KMS-11 (cell line): ENCODE data around the gene NEURL1.

Experiments used
- H2AFZ ChIP-seq: fragments of 200-600 bp; sonication (generic); 2 replicates; pipeline ENCODE4 v1.6.1; 2016; ENCODE audit warnings: antibody characterized with exemption, mixed run types, low read depth
- H3K27ac ChIP-seq: fragments of 200-600 bp; sonication (generic); 2 replicates; pipeline ENCODE4 v1.6.1; 2016; ENCODE audit warnings: mild to moderate bottlenecking, mixed run types
- H3K27me3 ChIP-seq: fragments of 200-600 bp; sonication (generic); 2 replicates; pipeline ENCODE4 v1.6.1; 2017; ENCODE audit warnings: mild to moderate bottlenecking, low read depth, mixed run types, moderate library complexity; ENCODE audit not compliant: insufficient read depth
- H3K36me3 ChIP-seq: fragments of 200-600 bp; sonication (generic); 2 replicates; pipeline ENCODE4 v1.6.1; 2017; ENCODE audit warnings: mild to moderate bottlenecking, mixed run types; ENCODE audit not compliant: insufficient read depth
- H3K4me1 ChIP-seq: fragments of 200-600 bp; sonication (generic); 2 replicates; pipeline ENCODE4 v1.6.1; 2016; ENCODE audit warnings: mild to moderate bottlenecking, low read depth, mixed run types; ENCODE audit not compliant: poor library complexity, severe bottlenecking
- H3K4me2 ChIP-seq: fragments of 200-600 bp; sonication (generic); 2 replicates; pipeline ENCODE4 v1.7.0; 2016; ENCODE audit warnings: mild to moderate bottlenecking, mixed run types
- H3K4me3 ChIP-seq: fragments of 200-600 bp; sonication (generic); IDR thresholded peaks from 2 replicates; pipeline ENCODE4 v1.6.1; 2017; ENCODE audit warnings: low read depth, low read length, mixed read lengths; ENCODE audit not compliant: insufficient read depth
- H3K79me2 ChIP-seq: fragments of 200-600 bp; sonication (generic); 2 replicates; pipeline ENCODE4 v1.6.1; 2016; ENCODE audit warnings: low read depth, mixed run types; ENCODE audit not compliant: insufficient read depth
- H3K9ac ChIP-seq: fragments of 200-600 bp; sonication (generic); 2 replicates; pipeline ENCODE4 v1.6.1; 2016; ENCODE audit warnings: mild to moderate bottlenecking, mixed run types
- H4K20me1 ChIP-seq: fragments of 200-600 bp; sonication (generic); 2 replicates; pipeline ENCODE4 v1.6.1; 2016; ENCODE audit warnings: mild to moderate bottlenecking, mixed run types; ENCODE audit not compliant: insufficient read depth
- CTCF ChIP-seq: fragments of 200-600 bp; sonication (generic); conservative IDR thresholded peaks from 2 replicates; pipeline ENCODE4 v1.6.1; 2017; ENCODE audit warnings: low read depth, mild to moderate bottlenecking, antibody characterized with exemption, low read length, moderate library complexity, mixed read lengths

Gene NEURL1

GRCh38 chr10:103621783-103622125, 128.2 kb downstream of the NEURL1 start:
- H2AFZ ChIP-seq = no peak overlapping the region
- H3K4me2 ChIP-seq = no peak overlapping the region
- no peaks in the 10 kb centered on the region for H3K79me2 ChIP-seq
- no peak overlapping the region for H3K9ac ChIP-seq
- no peaks in the 10 kb centered on the region for H4K20me1 ChIP-seq
- H3K4me1 ChIP-seq = no peaks in the 10 kb centered on the region
- no peak for TF ChIP-seq CTCF
- no peak overlapping the region for H3K4me3 ChIP-seq
- H3K27ac ChIP-seq = no peak overlapping the region
- no peaks in the 10 kb centered on the region for H3K36me3 ChIP-seq
- no peaks in the 10 kb centered on the region for H3K27me3 ChIP-seq

- H3K79me2 ChIP-seq = no peaks in the 10 kb centered on the region
- H2AFZ ChIP-seq = no peak overlapping the region
- H3K4me3 ChIP-seq = no peak overlapping the region
- H3K9ac ChIP-seq = no peak overlapping the region
- no peaks in the 10 kb centered on the region for H4K20me1 ChIP-seq
- H3K27me3 ChIP-seq = no peaks in the 10 kb centered on the region
- H3K4me2 ChIP-seq = no peak overlapping the region
- no peaks in the 10 kb centered on the region for H3K4me1 ChIP-seq
- TF ChIP-seq CTCF = no peak
- no peak overlapping the region for H3K27ac ChIP-seq
- H3K36me3 ChIP-seq = no peaks in the 10 kb centered on the region
Measured at GRCh38 chr10:103622286-103622685, 128.8 kb downstream of the NEURL1 start.

- no peak overlapping the region for H3K4me2 ChIP-seq
- H2AFZ ChIP-seq = no peak overlapping the region
- H3K4me3 ChIP-seq = no peak overlapping the region
- no peaks in the 10 kb centered on the region for H3K27me3 ChIP-seq
- H3K27ac ChIP-seq = no peak overlapping the region
- H3K79me2 ChIP-seq = no peaks in the 10 kb centered on the region
- H3K36me3 ChIP-seq = no peaks in the 10 kb centered on the region
- H4K20me1 ChIP-seq = no peaks in the 10 kb centered on the region
- H3K9ac ChIP-seq = no peak overlapping the region
- TF ChIP-seq CTCF = no peak
- no peaks in the 10 kb centered on the region for H3K4me1 ChIP-seq
Measured at GRCh38 chr10:103622935-103623574, 129.6 kb downstream of the NEURL1 start.

GRCh38 chr10:103626178-103626577, 132.7 kb downstream of the NEURL1 start:
- Histone ChIP-seq H2AFZ (no peak overlapping the region), H3K27ac (no peak overlapping the region), H3K36me3 (no peaks in the 10 kb centered on the region), H3K27me3 (no peaks in the 10 kb centered on the region), H3K4me2 (no peak overlapping the region), H3K79me2 (no peaks in the 10 kb centered on the region), H3K4me1 (no peaks in the 10 kb centered on the region), H4K20me1 (no peaks in the 10 kb centered on the region), H3K4me3 (no peak overlapping the region), H3K9ac (no peak overlapping the region)
- no peak for TF ChIP-seq CTCF
